HG02840 (cell line): ENCODE data around the gene GPLD1.
"Not testable (repeated sequence)": the region's sequence is repeated elsewhere in the genome, so short reads cannot be mapped to it uniquely, and the experiment has no call there.

Experiments used
- ATAC-seq: cut with Tn5 transposase; IDR thresholded peaks from one replicate; pipeline ENCODE4 v1.9.1; 2021; ENCODE audit warnings: mild to moderate bottlenecking, moderate library complexity, moderate number of reproducible peaks; ENCODE audit not compliant: unreplicated experiment, low FRiP score

Gene GPLD1

GRCh38 chr6:24426729-24427446, 62.5 kb downstream of the GPLD1 start:
- no peak for ATAC-seq

DNA sequence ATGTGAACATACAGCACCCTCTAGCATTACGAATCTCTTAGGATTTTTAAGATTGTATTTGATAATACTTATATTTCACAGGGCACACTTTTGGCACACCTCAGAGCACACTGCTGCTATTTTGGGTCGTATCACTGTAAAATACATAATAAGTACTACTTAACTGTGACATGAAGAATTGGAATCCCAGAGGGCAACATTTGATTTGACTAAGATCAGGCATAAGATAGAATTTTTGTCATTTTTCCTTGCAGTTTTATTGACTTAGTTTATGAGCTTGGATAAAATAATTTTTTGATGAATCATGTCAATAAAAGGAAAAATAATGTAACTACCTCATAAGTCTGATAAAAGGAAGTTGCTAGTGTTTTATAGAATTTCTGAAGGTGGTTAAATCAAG, 64.3 kb downstream of the GPLD1 start:
- ATAC-seq, result no peak

DNA sequence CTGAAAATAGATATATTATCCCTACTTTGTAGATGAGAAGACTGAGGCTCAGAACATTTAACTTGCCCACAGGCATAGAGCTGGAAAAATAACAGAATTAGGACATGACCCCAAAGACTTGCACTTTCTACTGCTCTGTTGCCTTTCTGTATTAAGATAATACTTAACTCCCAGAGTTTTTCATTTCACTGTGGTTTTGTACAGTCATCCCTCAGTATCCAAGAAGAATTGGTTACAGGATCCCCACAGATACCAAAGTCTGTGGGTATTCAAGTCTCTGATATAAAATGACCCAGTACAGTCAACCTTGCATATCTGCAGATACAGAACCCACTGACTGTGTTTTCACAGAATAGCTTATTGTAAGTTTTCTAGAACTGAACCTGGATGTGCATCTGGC, 69.9 kb downstream of the GPLD1 start:
- ATAC-seq, result no peak

DNA sequence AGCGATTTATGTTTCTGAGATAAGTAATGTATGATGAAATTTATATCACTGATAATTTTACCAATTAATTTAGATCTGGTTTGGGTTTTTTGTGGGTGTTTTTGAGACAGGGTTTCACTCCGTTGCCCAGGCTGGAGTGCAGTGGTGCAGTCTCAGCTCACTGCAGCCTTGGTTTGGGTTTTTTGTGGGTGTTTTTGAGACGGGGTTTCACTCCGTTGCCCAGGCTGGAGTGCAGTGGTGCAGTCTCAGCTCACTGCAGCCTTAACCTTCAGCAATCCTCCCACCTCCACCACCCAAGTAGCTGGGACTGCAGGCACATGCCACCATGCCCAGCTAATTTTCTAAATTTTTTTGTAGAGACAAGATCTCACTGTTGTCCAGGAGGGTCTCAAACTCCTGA, 73.6 kb downstream of the GPLD1 start:
- ATAC-seq, result no peak

- ATAC-seq, result not testable (repeated sequence)
These were observed 74.8 kb downstream of the GPLD1 start for GRCh38 chr6:24414531-24414930.

DNA sequence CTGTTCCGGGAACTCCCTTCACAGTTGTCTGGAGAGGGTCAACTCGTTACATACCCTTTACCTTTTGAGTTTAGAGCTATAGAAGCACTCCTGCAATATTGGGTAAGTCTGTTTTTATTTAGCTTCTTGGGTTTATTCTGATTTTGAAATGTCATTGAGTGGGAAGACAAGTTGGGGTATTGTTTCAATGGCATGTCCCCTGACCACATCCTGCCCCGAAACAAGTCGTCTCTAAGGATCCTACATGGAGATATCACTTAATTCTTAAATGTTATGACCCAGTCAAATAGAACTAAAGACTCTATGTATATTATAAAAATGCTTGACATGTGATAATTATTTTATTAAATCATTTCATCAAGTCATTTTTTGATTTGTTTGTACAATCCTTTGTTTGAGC, 77.1 kb downstream of the GPLD1 start:
- no peak for ATAC-seq

DNA sequence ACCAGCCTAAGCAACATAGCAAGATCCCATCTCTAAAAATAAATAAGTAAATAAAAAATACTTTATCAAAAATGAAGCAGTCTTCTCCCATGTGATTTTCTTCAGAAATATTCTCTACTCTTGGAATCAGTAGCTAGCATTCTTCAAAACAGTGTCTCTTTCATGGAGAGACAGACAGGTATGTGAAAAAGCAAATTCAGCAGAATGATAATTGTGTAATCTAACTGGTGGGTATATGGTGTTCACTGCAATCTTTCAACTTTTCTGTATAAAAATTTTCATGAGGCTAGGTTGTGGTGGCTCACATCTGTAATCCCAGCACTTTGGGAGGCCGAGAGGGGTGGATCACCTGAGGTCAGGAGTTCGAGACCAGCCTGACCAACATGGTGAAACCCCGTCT, 78.8 kb downstream of the GPLD1 start:
- no peak for ATAC-seq

DNA sequence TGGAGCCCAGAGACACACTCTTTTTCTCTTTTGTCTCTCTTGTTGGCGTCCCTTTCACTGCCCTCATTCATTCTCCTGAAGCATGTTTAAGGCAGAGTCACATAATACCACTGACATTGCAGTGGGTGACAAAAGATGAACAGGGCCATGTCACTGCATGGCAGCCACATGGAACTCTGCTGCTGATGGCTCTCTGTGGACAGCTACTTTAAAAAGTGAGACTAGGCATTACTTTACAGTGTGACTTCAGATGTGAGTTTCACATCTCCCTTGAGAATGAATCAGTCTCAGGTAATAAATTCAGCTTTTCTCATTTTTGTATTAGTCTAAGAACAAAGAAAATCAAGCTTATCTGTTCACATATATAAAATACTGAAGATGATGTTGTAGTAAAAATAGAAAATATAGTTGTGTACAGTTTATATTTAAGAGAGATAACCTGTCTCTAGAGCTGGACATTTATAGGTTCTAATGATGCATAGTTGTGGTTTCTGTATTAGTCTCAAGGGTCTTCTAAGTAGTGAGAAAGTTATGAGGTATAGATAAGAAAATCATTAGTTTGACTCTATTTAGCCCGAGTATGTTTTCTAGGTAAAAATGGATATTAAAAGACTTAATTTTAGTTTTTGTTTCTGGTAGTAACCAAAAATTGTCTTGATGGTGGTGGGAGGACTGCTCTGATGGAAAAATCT, 80.5 kb downstream of the GPLD1 start:
- ATAC-seq, result no peak

DNA sequence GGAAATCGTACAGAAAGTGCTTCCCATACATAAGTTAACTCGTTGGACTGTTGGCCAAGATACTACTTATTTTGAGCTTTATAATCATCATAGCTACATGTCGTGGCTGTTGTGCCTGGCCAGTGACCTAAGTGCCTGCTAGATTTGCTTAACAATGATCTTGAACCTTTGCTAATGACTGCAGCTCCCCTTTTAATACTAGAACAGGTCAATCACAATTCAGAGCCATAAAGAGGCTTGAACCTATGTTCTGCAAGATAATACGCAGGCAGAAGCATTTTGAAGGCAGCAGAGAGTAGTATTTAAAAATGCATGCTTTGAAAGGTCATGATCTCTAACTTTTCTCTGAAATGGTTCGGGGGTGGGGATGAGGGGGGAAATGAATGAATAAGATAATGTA, 84.1 kb downstream of the GPLD1 start:
- no peak for ATAC-seq

GRCh38 chr6:24403501-24403824, 85.9 kb downstream of the GPLD1 start:
- no peak for ATAC-seq

- ATAC-seq, result peak; percentile 97
These were observed 86.5 kb downstream of the GPLD1 start, which contains the start of gene MRS2 for GRCh38 chr6:24402697-24403500. MRS2 (plus strand) TSS chr6:24402936; CDS start chr6:24403047, 111 bp downstream.

GRCh38 chr6:24401458-24401857, 87.9 kb downstream of the GPLD1 start:
- no peak for ATAC-seq

DNA sequence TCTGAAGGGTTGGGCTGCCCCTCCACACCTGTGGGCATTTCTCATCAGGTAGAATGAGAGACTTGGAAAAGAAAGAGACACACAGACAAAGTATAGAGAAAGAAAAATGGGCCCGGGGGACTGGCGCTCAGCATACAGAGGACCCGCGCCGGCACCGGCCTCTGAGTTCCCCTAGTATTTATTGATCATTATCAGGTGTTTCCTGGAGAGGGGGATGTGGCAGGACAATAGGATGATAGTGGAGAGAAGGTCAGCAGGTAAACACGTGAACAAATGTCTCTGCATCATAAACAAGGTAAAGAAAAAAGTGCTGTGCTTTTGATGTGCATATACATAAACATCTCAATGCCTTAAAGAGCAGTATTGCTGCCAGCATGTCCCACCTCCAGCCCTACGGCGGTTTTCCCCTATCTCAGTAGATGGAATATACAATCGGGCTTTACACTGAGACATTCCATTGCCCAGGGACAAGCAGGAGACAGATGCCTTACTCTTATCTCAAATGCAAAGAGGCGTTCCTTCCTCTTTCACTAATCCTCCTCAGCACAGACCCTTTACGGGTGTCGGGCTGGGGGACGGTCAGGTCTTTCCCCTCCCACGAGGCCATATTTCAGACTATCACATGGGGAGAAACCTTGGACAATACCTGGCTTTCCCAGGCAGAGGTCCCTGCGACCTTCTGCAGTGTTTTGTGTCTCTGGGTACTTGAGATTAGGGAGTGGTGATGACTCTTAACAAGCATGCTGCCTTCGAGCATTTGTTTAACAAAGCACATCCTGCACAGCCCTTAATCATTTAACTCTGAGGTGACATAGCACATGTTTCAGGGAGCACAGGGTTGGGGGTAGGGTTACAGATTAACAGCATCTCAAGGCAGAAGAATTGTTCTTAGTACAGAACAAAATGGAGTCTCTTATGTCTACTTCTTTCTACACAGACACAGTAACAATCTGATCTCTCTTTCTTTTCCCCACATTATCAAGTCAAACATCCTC, 89.0 kb downstream of the GPLD1 start:
- ATAC-seq, result not testable (repeated sequence)

DNA sequence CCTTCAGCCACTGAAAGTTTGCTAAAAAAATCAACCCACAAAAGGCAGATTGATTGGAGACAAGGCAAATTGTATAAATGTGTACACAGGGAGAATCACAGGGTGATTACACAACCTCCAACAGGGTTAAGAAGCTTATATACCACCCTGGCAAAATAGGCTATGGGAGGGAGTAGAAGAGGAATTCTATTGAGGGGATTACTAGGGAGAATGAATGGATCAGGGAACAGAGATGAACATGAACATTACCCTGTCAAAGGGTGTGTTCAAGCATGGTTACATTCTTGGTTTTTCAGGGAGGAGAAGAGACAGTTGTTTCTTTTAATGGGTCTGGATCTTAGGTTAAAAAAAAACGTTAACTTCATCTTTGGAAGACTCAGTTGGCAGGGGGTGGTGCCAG, 91.7 kb downstream of the GPLD1 start:
- no peak for ATAC-seq

DNA sequence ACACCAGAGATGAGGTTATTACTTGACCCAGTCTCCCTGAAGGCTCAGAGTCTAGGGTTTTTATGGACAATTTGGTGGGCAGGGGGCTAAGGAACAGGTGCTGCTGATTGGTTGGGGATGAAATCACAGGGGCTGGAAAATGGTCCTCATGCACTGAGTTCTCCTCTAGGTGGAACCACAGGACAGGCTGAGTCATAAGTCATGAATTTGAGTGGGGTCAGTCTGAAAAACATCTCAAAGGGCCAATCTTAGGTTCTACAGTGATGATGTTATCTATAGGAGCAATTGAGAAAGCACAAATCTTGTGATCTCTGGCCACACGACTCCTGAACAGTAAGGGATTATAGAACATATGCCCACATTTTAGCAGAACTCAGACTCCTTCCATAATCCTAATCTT, 92.6 kb downstream of the GPLD1 start:
- ATAC-seq, result no peak

- ATAC-seq, result no peak
These were observed 94.5 kb downstream of the GPLD1 start for GRCh38 chr6:24394780-24395437.

DNA sequence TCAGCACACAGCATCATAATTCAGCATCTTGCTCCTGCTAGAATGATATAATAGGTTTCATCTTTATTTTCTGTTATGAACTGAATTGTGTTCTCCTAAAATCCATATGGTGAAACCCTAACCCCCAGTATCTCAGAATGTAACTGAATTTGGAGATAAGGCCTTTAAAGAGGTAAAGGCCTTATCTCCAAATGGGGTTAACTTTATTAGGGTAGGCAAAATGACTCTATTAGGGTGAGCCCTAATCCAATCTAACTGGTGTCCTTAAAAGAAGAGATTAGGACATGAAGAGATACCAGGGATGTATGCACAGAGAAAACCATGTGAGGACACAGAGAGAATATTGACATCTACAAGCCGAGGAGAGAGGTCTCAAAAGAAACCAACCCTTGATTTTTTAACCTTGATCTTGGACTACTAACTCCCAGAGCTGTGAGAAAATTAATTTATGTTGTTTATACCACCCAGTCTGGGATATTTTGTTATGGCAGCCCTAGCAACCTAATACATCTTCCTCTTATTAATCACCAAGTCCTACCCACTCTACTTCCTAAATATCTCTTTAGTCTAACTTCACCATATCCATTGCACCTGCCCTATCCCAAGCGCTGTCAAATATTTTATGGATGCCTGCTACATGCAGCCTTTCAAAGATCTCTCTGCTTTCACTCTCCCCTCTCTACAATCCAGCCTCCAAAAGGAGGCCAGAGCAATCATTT, 95.2 kb downstream of the GPLD1 start:
- ATAC-seq, result no peak

GRCh38 chr6:24391756-24392405, 97.5 kb downstream of the GPLD1 start:
- ATAC-seq, result peak; percentile 91

GRCh38 chr6:24391208-24391607, 98.2 kb downstream of the GPLD1 start:
- ATAC-seq, result no peak
